ENCODE results near the gene GOT1. TPM values are rescaled to one million over a fixed set of nuclear protein-coding genes. Genes with fewer than 3 reads are reported as not detected.
A peak's percentile ranks its signal among the peaks of the same experiment; 100 is the strongest.

Gene GOT1
- total RNA-seq, 4 donors from 2014 or later, result 45.8 to 65.1 (median 51.0) TPM

- Histone ChIP-seq H3K4me3 (no peak overlapping the region), H3K27me3 (peaks cover 0 to 54% (median 0%) of the 10 kb centered on the region in 4 donors), H3K9me3 (no peaks in the 10 kb centered on the region), H3K36me3 (no peaks in the 10 kb centered on the region), H3K4me1 (peaks cover 0 to 4% (median 0%) of the 10 kb centered on the region in 3 donors), H3K27ac (no peak overlapping the region)
- intact Hi-C loops (cut with DNase I), result no loop called here
- TF ChIP-seq POLR2A (IDR thresholded peaks at IDR 0.05), result no peak
- no peak for TF ChIP-seq CTCF (IDR thresholded peaks at IDR 0.05)
- WGBS, 2 donors, result 62 to 64% methylated on average over 3 of the region's 3 CpGs
- no peak for DNase-seq
Observed at GRCh38 chr10:99456207-99456930, 25.9 kb upstream of the GOT1 start.

GRCh38 chr10:99451981-99452380 is 21.6 kb upstream of the GOT1 start:
- 60 to 92% methylated on average over 1 of the region's 1 CpG for WGBS, 2 donors

DNA sequence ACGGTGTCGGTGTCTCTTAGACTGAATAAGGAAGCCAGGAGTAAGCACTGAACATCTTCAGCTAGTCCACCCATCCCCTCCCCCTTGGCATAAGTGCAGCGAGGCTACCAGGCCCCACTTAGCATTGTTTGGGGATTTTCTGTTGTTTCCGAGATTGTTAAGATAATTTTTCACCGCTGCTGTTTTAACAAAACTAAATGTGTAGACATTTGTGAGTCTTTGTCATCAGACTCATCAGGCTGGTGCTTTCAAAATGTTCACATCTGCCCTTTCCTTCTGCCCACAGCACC is 21.0 kb upstream of the GOT1 start:
- intact Hi-C loops (cut with DNase I), result no loop called here
- TF ChIP-seq POLR2A (IDR thresholded peaks at IDR 0.05) (no peak), CTCF (IDR thresholded peaks at IDR 0.05) (no peak)
- Histone ChIP-seq H3K27ac (no peak overlapping the region), H3K9me3 (no peaks in the 10 kb centered on the region), H3K36me3 (no peaks in the 10 kb centered on the region), H3K27me3 (peaks cover 0 to 64% (median 0%) of the 10 kb centered on the region in 4 donors), H3K4me3 (no peak overlapping the region), H3K4me1 (no peaks in the 10 kb centered on the region)
- DNase-seq, result no peak
- whole genome bisulfite sequencing, 2 donors, result 53 to 60% methylated on average over 5 of the region's 5 CpGs

More at GRCh38 chr10:99451981-99452380, 21.6 kb upstream of the GOT1 start:
- no peaks in the 10 kb centered on the region for H3K36me3 ChIP-seq
- H3K4me1 ChIP-seq, result peaks cover 0 to 2% (median 0%) of the 10 kb centered on the region in 3 donors
- H3K27me3 ChIP-seq, result peaks cover 0 to 64% (median 0%) of the 10 kb centered on the region in 4 donors
- no peak overlapping the region for H3K4me3 ChIP-seq
- no peak for DNase-seq
- TF ChIP-seq POLR2A (IDR thresholded peaks at IDR 0.05) (no peak), CTCF (IDR thresholded peaks at IDR 0.05) (no peak)
- no peak overlapping the region for H3K27ac ChIP-seq
- no peaks in the 10 kb centered on the region for H3K9me3 ChIP-seq
- intact Hi-C loops (cut with DNase I), result no loop called here

- peak overlapping the region in 1 of 4 donors; percentile 20 for H3K4me3 ChIP-seq
Observed at GRCh38 chr10:99450624-99451498, 20.4 kb upstream of the GOT1 start.

GRCh38 chr10:99450156-99450555 is 19.7 kb upstream of the GOT1 start:
- no peak for DNase-seq
- H3K36me3 ChIP-seq, result no peaks in the 10 kb centered on the region
- peak overlapping the region in 1 of 4 donors; percentile 20 for H3K4me3 ChIP-seq
- intact Hi-C loops (cut with DNase I), result no loop called here
- TF ChIP-seq CTCF (IDR thresholded peaks at IDR 0.05), result no peak
- no peak for TF ChIP-seq POLR2A (IDR thresholded peaks at IDR 0.05)
- 69 to 71% methylated on average over 5 of the region's 5 CpGs for WGBS, 2 donors
- no peaks in the 10 kb centered on the region for H3K9me3 ChIP-seq
- H3K4me1 ChIP-seq, result no peaks in the 10 kb centered on the region
- H3K27ac ChIP-seq, result peak overlapping the region in 3 of 4 donors; percentile 16 to 51 (median 39)
- H3K27me3 ChIP-seq, result peaks cover 0 to 61% (median 0%) of the 10 kb centered on the region in 4 donors

More at GRCh38 chr10:99450624-99451498, 20.4 kb upstream of the GOT1 start:
- no peak for DNase-seq
- no peaks in the 10 kb centered on the region for H3K36me3 ChIP-seq
- H3K27ac ChIP-seq, result peak overlapping the region in 3 of 4 donors; percentile 16 to 51 (median 39)
- no peaks in the 10 kb centered on the region for H3K4me1 ChIP-seq
- WGBS, 2 donors, result 56 to 66% methylated on average over 6 of the region's 6 CpGs
- no peak for TF ChIP-seq POLR2A (IDR thresholded peaks at IDR 0.05)
- peaks cover 0 to 65% (median 0%) of the 10 kb centered on the region in 4 donors for H3K27me3 ChIP-seq
- intact Hi-C loops (cut with DNase I), result no loop called here
- no peaks in the 10 kb centered on the region for H3K9me3 ChIP-seq

Measured in esophagus squamous epithelium (tissue), 5 donors.